Measurements from ENCODE around the gene IGFBP4.

Gene IGFBP4

DNA sequence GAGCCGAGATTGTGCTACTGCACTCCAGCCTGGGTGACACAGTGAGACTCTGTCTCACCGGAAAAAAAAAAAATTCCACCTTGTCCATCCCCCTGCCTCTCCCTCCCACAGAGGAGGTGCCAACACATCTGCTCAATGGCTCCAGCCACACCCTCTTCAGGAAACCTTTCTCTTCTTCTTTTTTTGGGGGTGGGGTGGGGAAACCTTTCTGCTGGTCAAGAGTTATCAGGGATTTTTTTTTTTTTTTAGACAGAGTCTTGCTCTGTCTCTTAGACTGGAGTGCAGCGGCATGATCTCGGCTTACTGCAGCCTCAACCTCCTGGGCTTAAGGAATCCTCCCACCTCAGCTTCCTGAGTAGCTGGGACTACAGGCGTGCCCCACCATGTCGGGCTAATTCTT lies 39.5 kb downstream of the IGFBP4 start:
- Mint-ChIP-seq H3K4me3 (no peak overlapping the region), H3K27ac (peak overlapping the region; percentile 84), H3K9me3 (ENCODE audit: low read depth) (no peaks in the 10 kb centered on the region), H3K27me3 (no peaks in the 10 kb centered on the region), H3K36me3 (no peaks in the 10 kb centered on the region), H3K4me1 (ENCODE audit: low read depth) (peaks cover 48% of the 10 kb centered on the region)

- Mint-ChIP-seq H3K9me3 (ENCODE audit: low read depth) (no peaks in the 10 kb centered on the region), H3K27ac (no peak overlapping the region), H3K4me3 (no peak overlapping the region), H3K36me3 (no peaks in the 10 kb centered on the region), H3K27me3 (no peaks in the 10 kb centered on the region), H3K4me1 (ENCODE audit: low read depth) (peaks cover 48% of the 10 kb centered on the region)
Measured at GRCh38 chr17:40483679-40484078, 40.4 kb downstream of the IGFBP4 start.

GRCh38 chr17:40484285-40484972 lies 41.2 kb downstream of the IGFBP4 start:
- Mint-ChIP-seq H3K9me3 (ENCODE audit: low read depth) (no peaks in the 10 kb centered on the region), H3K27ac (no peak overlapping the region), H3K36me3 (no peaks in the 10 kb centered on the region), H3K4me3 (no peak overlapping the region), H3K4me1 (ENCODE audit: low read depth) (peaks cover 46% of the 10 kb centered on the region), H3K27me3 (no peaks in the 10 kb centered on the region)

DNA sequence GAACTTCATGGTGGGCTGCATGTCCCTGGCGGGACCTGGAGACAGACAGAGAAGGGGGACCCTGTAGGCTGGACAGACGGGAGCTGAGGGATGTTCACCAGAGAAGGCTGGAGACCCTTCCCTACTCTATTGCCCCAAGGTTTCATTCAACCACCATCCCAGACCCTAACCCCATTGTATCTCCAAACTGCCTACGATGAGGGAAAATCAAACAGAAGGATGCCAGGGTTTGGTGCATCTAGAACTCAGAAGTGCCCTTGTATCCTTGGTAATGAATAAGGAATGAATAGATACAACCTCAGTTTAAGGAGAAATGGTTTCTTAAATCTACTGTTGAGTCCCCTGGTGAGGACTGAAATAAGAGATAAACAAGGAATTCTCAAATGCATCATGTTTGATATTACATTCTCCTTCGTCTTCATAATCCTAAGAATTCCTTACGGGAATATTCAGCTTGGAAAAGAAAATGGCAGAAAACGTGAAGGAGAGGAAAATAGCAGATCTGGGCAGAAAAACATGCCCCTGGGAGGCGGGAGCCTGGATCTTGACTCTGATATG lies 41.8 kb downstream of the IGFBP4 start:
- Mint-ChIP-seq H3K4me1 (ENCODE audit: low read depth) (peaks cover 45% of the 10 kb centered on the region), H3K27me3 (no peaks in the 10 kb centered on the region), H3K36me3 (no peaks in the 10 kb centered on the region), H3K4me3 (no peak overlapping the region), H3K27ac (no peak overlapping the region), H3K9me3 (ENCODE audit: low read depth) (no peaks in the 10 kb centered on the region)

- H3K27me3 Mint-ChIP-seq: no peaks in the 10 kb centered on the region
- peaks cover 45% of the 10 kb centered on the region for H3K4me1 Mint-ChIP-seq (ENCODE audit: low read depth)
- H3K4me3 Mint-ChIP-seq: no peak overlapping the region
- no peaks in the 10 kb centered on the region for H3K36me3 Mint-ChIP-seq
- H3K27ac Mint-ChIP-seq: peak overlapping the region; percentile 10
- no peaks in the 10 kb centered on the region for H3K9me3 Mint-ChIP-seq (ENCODE audit: low read depth)
Measured at GRCh38 chr17:40485851-40486521, 42.7 kb downstream of the IGFBP4 start.

DNA sequence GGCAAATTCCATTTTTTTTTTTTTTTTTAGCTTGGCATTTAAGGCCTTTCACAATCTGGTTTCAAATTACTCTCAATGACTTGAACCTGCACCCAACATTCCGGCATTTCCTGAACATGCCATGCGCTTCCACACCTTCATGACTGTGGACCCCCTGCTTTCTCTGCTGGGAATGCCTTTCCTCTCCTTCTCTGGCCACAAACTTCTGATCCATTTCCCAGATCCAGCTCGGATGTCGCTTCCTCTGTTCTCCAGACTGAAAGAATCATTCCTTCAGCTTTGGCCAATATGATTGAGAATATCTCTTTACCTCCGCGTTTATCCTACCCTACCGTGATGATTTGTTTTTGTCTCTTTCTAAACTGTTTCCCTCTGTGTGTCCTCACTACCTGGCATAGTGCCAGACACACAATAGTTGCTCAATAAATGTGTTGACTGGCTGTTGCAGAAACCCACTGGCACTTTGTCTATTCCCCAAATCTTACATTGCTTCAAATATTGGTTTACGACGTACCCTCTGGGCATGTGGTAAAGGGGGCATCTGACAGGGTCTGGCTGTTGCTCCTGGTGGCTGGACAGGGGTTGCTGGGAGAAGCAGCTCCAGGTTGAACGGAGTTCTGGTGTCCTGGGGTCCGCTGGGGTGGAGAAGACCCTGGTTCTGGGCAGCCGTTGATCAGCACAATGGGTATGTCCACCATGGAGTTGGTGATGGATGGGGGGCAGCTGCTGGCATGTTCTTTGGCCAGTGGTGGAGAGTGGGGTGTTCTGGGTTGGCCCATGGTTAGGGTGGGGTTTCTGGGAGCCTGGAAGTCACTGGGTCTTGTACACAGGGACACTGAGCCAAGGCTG lies 43.5 kb downstream of the IGFBP4 start:
- H3K4me1 Mint-ChIP-seq (ENCODE audit: low read depth): peaks cover 43% of the 10 kb centered on the region
- no peaks in the 10 kb centered on the region for H3K9me3 Mint-ChIP-seq (ENCODE audit: low read depth)
- no peak overlapping the region for H3K4me3 Mint-ChIP-seq
- no peaks in the 10 kb centered on the region for H3K27me3 Mint-ChIP-seq
- no peaks in the 10 kb centered on the region for H3K36me3 Mint-ChIP-seq
- peak overlapping the region; percentile 10 for H3K27ac Mint-ChIP-seq

GRCh38 chr17:40487371-40488020 lies 44.2 kb downstream of the IGFBP4 start:
- no peaks in the 10 kb centered on the region for H3K27me3 Mint-ChIP-seq
- H3K4me1 Mint-ChIP-seq (ENCODE audit: low read depth): peaks cover 41% of the 10 kb centered on the region
- no peaks in the 10 kb centered on the region for H3K9me3 Mint-ChIP-seq (ENCODE audit: low read depth)
- H3K27ac Mint-ChIP-seq: no peak overlapping the region
- H3K36me3 Mint-ChIP-seq: no peaks in the 10 kb centered on the region
- no peak overlapping the region for H3K4me3 Mint-ChIP-seq

DNA sequence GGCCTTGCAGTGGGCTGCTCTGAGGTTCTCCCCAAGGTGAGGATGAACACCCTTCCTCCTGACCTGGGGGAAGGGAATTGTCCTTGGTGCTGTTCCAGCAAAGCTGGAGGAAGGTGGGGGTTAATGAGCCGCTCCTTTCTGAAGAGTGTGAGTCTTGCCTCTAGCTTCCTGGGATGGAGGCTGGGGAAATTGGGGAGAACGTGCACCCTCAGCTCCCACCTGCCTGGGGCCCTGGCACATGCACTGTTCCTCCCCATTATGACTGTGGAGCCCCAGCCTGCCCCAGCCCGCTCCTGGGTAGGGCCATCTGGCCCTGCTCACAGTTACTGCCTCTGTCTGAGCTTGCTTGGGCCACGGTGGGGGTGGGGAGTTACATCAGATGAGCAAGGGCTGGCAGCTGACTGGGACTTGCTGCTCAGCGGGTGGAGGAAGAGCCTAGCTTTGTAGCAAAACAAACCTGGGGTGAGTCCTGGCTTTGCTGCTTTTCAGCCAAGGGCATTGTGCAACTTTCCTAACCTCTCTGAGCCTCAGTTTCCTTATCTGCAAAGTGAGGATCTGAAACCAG lies 47.1 kb downstream of the IGFBP4 start:
- Mint-ChIP-seq H3K4me3 (no peak overlapping the region), H3K9me3 (ENCODE audit: low read depth) (no peaks in the 10 kb centered on the region), H3K36me3 (no peaks in the 10 kb centered on the region), H3K4me1 (ENCODE audit: low read depth) (peaks cover 31% of the 10 kb centered on the region), H3K27ac (no peak overlapping the region), H3K27me3 (no peaks in the 10 kb centered on the region)

DNA sequence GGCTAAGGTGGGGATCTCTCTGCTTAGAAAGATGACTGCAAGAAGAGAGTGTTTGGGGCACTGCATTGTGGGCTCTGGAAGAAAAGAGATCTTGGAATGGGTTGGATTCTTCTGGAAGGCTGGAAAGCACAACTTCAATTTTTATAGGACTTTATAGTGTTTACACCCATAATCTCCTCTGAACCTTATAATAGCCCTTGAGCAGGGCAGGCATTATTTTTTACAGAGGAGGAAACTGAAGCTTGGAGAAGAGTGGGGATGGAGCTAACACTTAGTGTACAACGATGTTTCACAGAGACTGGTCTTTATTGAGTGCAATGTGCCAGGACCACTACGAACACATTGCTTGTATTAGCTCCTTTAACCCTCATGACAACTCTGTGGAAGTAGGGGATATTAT lies 47.7 kb downstream of the IGFBP4 start:
- peaks cover 30% of the 10 kb centered on the region for H3K4me1 Mint-ChIP-seq (ENCODE audit: low read depth)
- no peaks in the 10 kb centered on the region for H3K36me3 Mint-ChIP-seq
- H3K27ac Mint-ChIP-seq: no peak overlapping the region
- H3K4me3 Mint-ChIP-seq: no peak overlapping the region
- H3K27me3 Mint-ChIP-seq: no peaks in the 10 kb centered on the region
- H3K9me3 Mint-ChIP-seq (ENCODE audit: low read depth): no peaks in the 10 kb centered on the region

- no peak overlapping the region for H3K27ac Mint-ChIP-seq
- no peak overlapping the region for H3K4me3 Mint-ChIP-seq
Measured at GRCh38 chr17:40491486-40491885, 48.2 kb downstream of the IGFBP4 start.

DNA sequence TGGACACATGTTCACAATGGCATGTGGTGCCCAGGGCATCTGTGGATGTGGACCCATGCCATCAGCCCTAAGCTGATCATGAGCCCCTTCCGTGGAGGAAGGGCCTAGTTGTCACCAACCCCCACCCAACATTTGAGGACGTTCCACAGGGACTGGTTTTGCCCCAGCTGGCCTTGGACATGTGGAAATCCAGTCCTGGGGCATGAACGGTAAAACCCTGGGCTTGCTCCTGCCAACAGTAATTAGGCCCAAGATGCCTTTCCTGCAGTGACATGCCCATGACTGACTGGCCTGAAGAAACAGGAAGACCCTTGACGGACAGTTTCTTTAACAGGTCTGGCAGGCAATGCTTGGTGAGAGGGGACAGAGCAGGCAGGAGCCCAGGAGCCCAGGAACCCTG lies 50.4 kb downstream of the IGFBP4 start:
- no peaks in the 10 kb centered on the region for H3K9me3 Mint-ChIP-seq (ENCODE audit: low read depth)
- peaks cover 21% of the 10 kb centered on the region for H3K4me1 Mint-ChIP-seq (ENCODE audit: low read depth)
- no peak overlapping the region for H3K27ac Mint-ChIP-seq
- no peaks in the 10 kb centered on the region for H3K27me3 Mint-ChIP-seq
- H3K36me3 Mint-ChIP-seq: no peaks in the 10 kb centered on the region
- no peak overlapping the region for H3K4me3 Mint-ChIP-seq

More at GRCh38 chr17:40491486-40491885, 48.2 kb downstream of the IGFBP4 start:
- Mint-ChIP-seq H3K4me1 (ENCODE audit: low read depth) (peaks cover 25% of the 10 kb centered on the region), H3K27me3 (no peaks in the 10 kb centered on the region), H3K9me3 (ENCODE audit: low read depth) (no peaks in the 10 kb centered on the region), H3K36me3 (no peaks in the 10 kb centered on the region)

DNA sequence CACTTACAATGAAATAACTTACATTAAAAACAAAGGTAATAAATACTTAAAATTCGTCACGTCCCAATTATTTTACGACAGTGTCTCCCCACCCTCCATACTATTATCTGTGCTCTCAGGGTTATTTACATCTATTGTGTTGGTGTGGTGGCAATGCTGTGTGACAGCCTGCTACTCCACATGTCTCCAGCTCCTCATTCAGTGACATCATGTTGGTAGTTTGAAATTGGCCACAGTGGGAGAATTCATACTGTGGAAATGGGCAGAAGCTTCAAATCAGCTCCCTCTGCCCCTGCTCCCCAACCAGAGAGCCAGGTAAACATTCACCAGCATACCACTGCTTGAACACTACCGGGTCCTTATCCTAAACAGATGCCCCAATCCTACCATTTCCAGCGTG lies 51.9 kb downstream of the IGFBP4 start:
- Mint-ChIP-seq H3K36me3 (no peaks in the 10 kb centered on the region), H3K27me3 (no peaks in the 10 kb centered on the region), H3K9me3 (ENCODE audit: low read depth) (no peaks in the 10 kb centered on the region), H3K4me3 (no peak overlapping the region), H3K27ac (no peak overlapping the region), H3K4me1 (ENCODE audit: low read depth) (peaks cover 14% of the 10 kb centered on the region)

GRCh38 chr17:40496170-40496569 lies 52.9 kb downstream of the IGFBP4 start:
- Mint-ChIP-seq H3K27me3 (no peaks in the 10 kb centered on the region), H3K27ac (no peak overlapping the region), H3K36me3 (no peaks in the 10 kb centered on the region)

GRCh38 chr17:40496634-40497420 lies 53.6 kb downstream of the IGFBP4 start:
- Mint-ChIP-seq H3K27ac (peak overlapping the region; percentile 2), H3K9me3 (ENCODE audit: low read depth) (no peaks in the 10 kb centered on the region), H3K4me1 (ENCODE audit: low read depth) (peaks cover 5% of the 10 kb centered on the region)

More at GRCh38 chr17:40496170-40496569, 52.9 kb downstream of the IGFBP4 start:
- Mint-ChIP-seq H3K4me3 (no peak overlapping the region), H3K9me3 (ENCODE audit: low read depth) (no peaks in the 10 kb centered on the region), H3K4me1 (ENCODE audit: low read depth) (peaks cover 8% of the 10 kb centered on the region)

More at GRCh38 chr17:40496634-40497420, 53.6 kb downstream of the IGFBP4 start:
- no peak overlapping the region for H3K4me3 Mint-ChIP-seq
- H3K27me3 Mint-ChIP-seq: no peaks in the 10 kb centered on the region
- no peaks in the 10 kb centered on the region for H3K36me3 Mint-ChIP-seq

All from activated naive CD8-positive, alpha-beta T cell (primary cell).